WTC11 (cell line): ENCODE results near the gene PKMYT1. TPM values are rescaled to one million over a fixed set of nuclear protein-coding genes. Genes with fewer than 3 reads are reported as not detected.

Experiments used
- ATF1 ChIP-seq: sonication (generic); formaldehyde crosslinking; IDR thresholded peaks from 2 replicates; pipeline ENCODE4 v1.8.1; 2023; ENCODE audit warnings: mild to moderate bottlenecking, moderate library complexity, missing genetic modification reagents
- CTCF ChIP-seq: fragments of 200-600 bp; IDR thresholded peaks from 2 replicates; pipeline ENCODE4 v1.8.0; 2022; ENCODE audit warnings: antibody characterized with exemption
- ESRRA ChIP-seq: sonication (generic); formaldehyde crosslinking; IDR thresholded peaks from 2 replicates; pipeline ENCODE4 v1.8.1; 2022; ENCODE audit warnings: mild to moderate bottlenecking, missing genetic modification reagents, borderline replicate concordance
- FOXK1 ChIP-seq: sonication (generic); formaldehyde crosslinking; IDR thresholded peaks from 2 replicates; pipeline ENCODE4 v1.8.0; 2022; ENCODE audit warnings: mild to moderate bottlenecking, moderate library complexity, missing genetic modification reagents
- FOXP1 ChIP-seq: sonication (generic); formaldehyde crosslinking; IDR thresholded peaks from 2 replicates; pipeline ENCODE4 v1.8.0; 2022; ENCODE audit warnings: missing genetic modification reagents, mild to moderate bottlenecking, moderate library complexity, borderline replicate concordance
- FOXP4 ChIP-seq: sonication (generic); formaldehyde crosslinking; IDR thresholded peaks from 2 replicates; pipeline ENCODE4 v1.8.0; 2022; ENCODE audit warnings: mild to moderate bottlenecking, missing genetic modification reagents
- GTF2I ChIP-seq: fragments of 250-450 bp; sonication (Bioruptor Pico); conservative IDR thresholded peaks from 2 replicates; pipeline ENCODE4 v1.4.0; 2021; ENCODE audit warnings: mild to moderate bottlenecking
- JAZF1 ChIP-seq: fragments of 250-450 bp; sonication (Bioruptor Pico); IDR thresholded peaks from 2 replicates; pipeline ENCODE4 v1.9.0; 2021; ENCODE audit warnings: moderate library complexity, mild to moderate bottlenecking, inconsistent platforms
- MLX ChIP-seq: sonication (generic); formaldehyde crosslinking; IDR thresholded peaks from 2 replicates; pipeline ENCODE4 v1.8.1; 2023; ENCODE audit warnings: mild to moderate bottlenecking, missing genetic modification reagents, moderate library complexity
- MXD4 ChIP-seq: fragments of 250-450 bp; sonication (Bioruptor Pico); IDR thresholded peaks from 2 replicates; pipeline ENCODE4 v1.8.0; 2021; ENCODE audit warnings: mild to moderate bottlenecking, moderate library complexity, borderline replicate concordance
- MYBL2 ChIP-seq: sonication (generic); formaldehyde crosslinking; IDR thresholded peaks from 2 replicates; pipeline ENCODE4 v1.8.1; 2023; ENCODE audit warnings: mild to moderate bottlenecking, moderate library complexity, missing genetic modification reagents
- NFE2L1 ChIP-seq: sonication (generic); formaldehyde crosslinking; IDR thresholded peaks from 2 replicates; pipeline ENCODE4 v1.8.1; 2023; ENCODE audit warnings: missing genetic modification reagents
- NFYB ChIP-seq: sonication (generic); formaldehyde crosslinking; conservative IDR thresholded peaks from 2 replicates; pipeline ENCODE4 v1.8.0; 2022; ENCODE audit warnings: low read depth, missing genetic modification reagents
- NR1H2 ChIP-seq: sonication (generic); formaldehyde crosslinking; IDR thresholded peaks from 2 replicates; pipeline ENCODE4 v1.9.0; 2021; ENCODE audit warnings: mild to moderate bottlenecking, moderate library complexity, missing genetic modification reagents
- PREB ChIP-seq: sonication (generic); formaldehyde crosslinking; IDR thresholded peaks from 2 replicates; pipeline ENCODE4 v1.8.1; 2022; ENCODE audit warnings: mild to moderate bottlenecking, missing genetic modification reagents, moderate library complexity, borderline replicate concordance
- RORB ChIP-seq: fragments of 250-450 bp; sonication (Bioruptor Pico); IDR thresholded peaks from 2 replicates; pipeline ENCODE4 v1.9.0; 2021; ENCODE audit warnings: mild to moderate bottlenecking
- STAT6 ChIP-seq: sonication (generic); formaldehyde crosslinking; conservative IDR thresholded peaks from 2 replicates; pipeline ENCODE4 v1.8.1; 2023; ENCODE audit warnings: mild to moderate bottlenecking, low read depth, missing genetic modification reagents, moderate library complexity
- TEAD4 ChIP-seq: sonication (generic); formaldehyde crosslinking; IDR thresholded peaks from 2 replicates; pipeline ENCODE4 v1.8.0; 2022; ENCODE audit warnings: mild to moderate bottlenecking, missing genetic modification reagents
- TP53 ChIP-seq: sonication (generic); formaldehyde crosslinking; IDR thresholded peaks from 2 replicates; pipeline ENCODE4 v1.8.1; 2023; ENCODE audit warnings: mild to moderate bottlenecking, missing genetic modification reagents
- USF1 ChIP-seq: sonication (generic); formaldehyde crosslinking; IDR thresholded peaks from 2 replicates; pipeline ENCODE4 v1.8.0; 2022; ENCODE audit warnings: mild to moderate bottlenecking, missing genetic modification reagents
- ZNF138 ChIP-seq: sonication (generic); formaldehyde crosslinking; conservative IDR thresholded peaks from 2 replicates; pipeline ENCODE4 v1.8.1; 2022; ENCODE audit warnings: mild to moderate bottlenecking, moderate library complexity, missing genetic modification reagents
- ZNF219 ChIP-seq: sonication (generic); formaldehyde crosslinking; IDR thresholded peaks from 2 replicates; pipeline ENCODE4 v1.8.0; 2023; ENCODE audit warnings: missing genetic modification reagents, mild to moderate bottlenecking, borderline replicate concordance
- ZNF396 ChIP-seq: fragments of 250-450 bp; sonication (Bioruptor Pico); IDR thresholded peaks from 2 replicates; pipeline ENCODE4 v1.8.0; 2021; ENCODE audit warnings: mild to moderate bottlenecking, moderate library complexity, borderline replicate concordance
- ZNF416 ChIP-seq: fragments of 250-450 bp; sonication (Bioruptor Pico); IDR thresholded peaks from 2 replicates; pipeline ENCODE4 v1.9.0; 2021; ENCODE audit warnings: mild to moderate bottlenecking, inconsistent platforms
- ZNF423 ChIP-seq: fragments of 250-450 bp; sonication (Bioruptor Pico); IDR thresholded peaks from 2 replicates; pipeline ENCODE4 v2.1.2; 2022; ENCODE audit warnings: mild to moderate bottlenecking, moderate library complexity
- ZNF425 ChIP-seq: fragments of 250-450 bp; sonication (Bioruptor Pico); conservative IDR thresholded peaks from 2 replicates; pipeline ENCODE4 v1.9.0; 2021; ENCODE audit warnings: mild to moderate bottlenecking
- ZNF512 ChIP-seq: sonication (generic); formaldehyde crosslinking; IDR thresholded peaks from 2 replicates; pipeline ENCODE4 v1.8.1; 2022; ENCODE audit warnings: missing genetic modification reagents, borderline replicate concordance
- total RNA-seq: library from RNA; stranded (reverse); gene quantifications from 3 replicates; pipeline ENCODE4 v1.2.3, GENCODE V29; 2021

PKMYT1 gene
- total RNA-seq, 1 experiment from 2014 or later, result 120 TPM

- TF ChIP-seq GTF2I (CRISPR knock-in tag) (peak; percentile 91), ATF1 (no peak), ESRRA (CRISPR knock-in tag) (peak; percentile 70; the same call in 1 of the 2 replicates), NR1H2 (CRISPR knock-in tag) (no peak), ZNF416 (no peak), ZNF423 (CRISPR knock-in tag) (peak; percentile 68), NFE2L1 (CRISPR knock-in tag) (no peak), ZNF219 (CRISPR knock-in tag) (no peak), FOXP4 (CRISPR knock-in tag) (peak; percentile 84; the same call in 1 of the 2 replicates), MLX (CRISPR knock-in tag) (no peak), FOXK1 (CRISPR knock-in tag) (peak; percentile 65), NFYB (CRISPR knock-in tag) (no peak), TEAD4 (peak; percentile 90), STAT6 (CRISPR knock-in tag) (no peak), MYBL2 (CRISPR knock-in tag) (no peak), TP53 (CRISPR knock-in tag) (no peak), ZNF138 (no peak), MXD4 (no peak), FOXP1 (CRISPR knock-in tag) (no peak), ZNF512 (CRISPR knock-in tag) (no peak), RORB (CRISPR knock-in tag) (no peak), CTCF (no peak), ZNF396 (CRISPR knock-in tag) (no peak), ZNF425 (no peak), USF1 (peak; percentile 51; the same call in 1 of the 2 replicates), PREB (CRISPR knock-in tag) (no peak), JAZF1 (CRISPR knock-in tag) (no peak)
Measured at GRCh38 chr16:3007957-3008689, 27.9 kb upstream of the PKMYT1 start (continued).
